Fibroblast of skin of abdomen (primary cell): ENCODE measurements around the gene SFXN5.
"Not testable (repeated sequence)": the region's sequence is repeated elsewhere in the genome, so short reads cannot be mapped to it uniquely, and the experiment has no call there.

Experiments used
- DNase-seq: peaks from one replicate; pipeline ENCODE4 v3.0.0-alpha.2; 2013

The SFXN5 gene

GRCh38 chr2:73078457-73079411 lies 7.2 kb upstream of the SFXN5 start:
- DNase-seq: no peak

GRCh38 chr2:73077424-73077795 lies 5.9 kb upstream of the SFXN5 start:
- DNase-seq: no peak

DNA sequence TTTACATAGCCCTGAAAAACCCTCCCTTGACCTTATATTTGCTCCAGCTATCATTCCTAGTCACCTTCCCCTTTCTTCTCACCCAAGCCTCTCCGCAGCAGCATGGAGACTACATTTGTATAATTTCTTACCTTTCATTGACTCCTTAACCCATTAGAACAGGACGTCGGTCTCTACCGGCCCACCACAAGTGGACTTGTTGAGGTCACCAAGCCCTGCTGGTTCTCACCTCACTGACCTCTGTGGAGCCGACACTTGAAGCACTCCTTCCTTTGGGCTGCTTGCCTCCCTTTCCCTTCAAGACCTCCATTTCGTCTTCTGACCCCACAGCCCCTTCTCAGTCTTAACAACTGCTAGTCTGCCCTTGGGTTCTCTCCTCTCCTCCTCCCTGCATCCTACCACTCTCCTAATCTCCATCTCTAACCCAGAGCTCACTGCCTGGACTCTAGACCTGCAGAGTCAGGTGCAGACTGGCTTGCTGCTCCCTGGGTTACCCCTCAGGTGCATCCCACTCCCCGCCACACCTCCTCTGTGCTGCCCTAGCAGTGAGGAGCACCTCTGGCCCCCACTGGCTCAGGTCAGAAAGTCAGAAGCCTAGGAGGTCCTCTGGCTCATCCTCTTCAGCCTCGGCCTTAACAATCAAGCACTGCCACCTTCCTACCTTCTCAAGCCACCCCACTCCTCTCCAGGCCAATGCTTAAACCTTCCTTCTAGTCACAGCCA lies 5.3 kb upstream of the SFXN5 start:
- DNase-seq: no peak

- DNase-seq: no peak
Observed at GRCh38 chr2:73075477-73076373, 4.2 kb upstream of the SFXN5 start.

GRCh38 chr2:73074110-73075069 lies 2.9 kb upstream of the SFXN5 start:
- DNase-seq: no peak

DNA sequence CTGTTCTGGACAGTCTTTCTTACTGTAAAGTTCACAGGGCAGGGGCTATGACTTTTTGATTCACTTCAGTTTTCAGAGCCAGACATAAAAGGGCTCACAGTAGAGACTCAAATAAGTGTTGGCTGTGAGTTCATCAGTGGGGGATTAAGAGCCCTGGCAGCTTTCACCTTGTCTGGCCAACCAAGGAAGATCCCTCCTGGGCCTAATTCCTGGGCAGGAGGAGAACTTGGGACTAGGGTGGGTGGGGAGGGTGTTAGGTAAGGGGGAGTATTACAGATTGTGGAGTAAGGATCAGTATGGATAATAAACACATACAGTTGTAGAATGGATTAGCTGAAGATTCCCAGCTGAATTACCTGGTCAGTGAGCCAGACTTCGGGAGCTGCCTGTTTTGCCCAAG lies 904 bp upstream of the SFXN5 start:
- no peak for DNase-seq

DNA sequence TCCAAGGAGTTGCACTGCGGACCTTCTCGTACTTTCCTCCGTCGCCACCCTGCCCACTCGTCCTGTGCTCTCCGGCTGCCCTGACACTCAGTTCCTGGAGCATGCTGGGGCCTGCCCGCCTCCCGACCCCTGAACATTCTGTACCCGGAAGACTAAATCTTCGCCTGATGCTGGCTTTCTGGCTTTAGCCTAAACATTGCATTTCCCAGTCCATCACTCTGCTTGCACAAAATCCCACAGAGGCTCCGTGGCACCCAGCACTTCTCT lies 550 bp upstream of the SFXN5 start:
- DNase-seq: no peak

DNA sequence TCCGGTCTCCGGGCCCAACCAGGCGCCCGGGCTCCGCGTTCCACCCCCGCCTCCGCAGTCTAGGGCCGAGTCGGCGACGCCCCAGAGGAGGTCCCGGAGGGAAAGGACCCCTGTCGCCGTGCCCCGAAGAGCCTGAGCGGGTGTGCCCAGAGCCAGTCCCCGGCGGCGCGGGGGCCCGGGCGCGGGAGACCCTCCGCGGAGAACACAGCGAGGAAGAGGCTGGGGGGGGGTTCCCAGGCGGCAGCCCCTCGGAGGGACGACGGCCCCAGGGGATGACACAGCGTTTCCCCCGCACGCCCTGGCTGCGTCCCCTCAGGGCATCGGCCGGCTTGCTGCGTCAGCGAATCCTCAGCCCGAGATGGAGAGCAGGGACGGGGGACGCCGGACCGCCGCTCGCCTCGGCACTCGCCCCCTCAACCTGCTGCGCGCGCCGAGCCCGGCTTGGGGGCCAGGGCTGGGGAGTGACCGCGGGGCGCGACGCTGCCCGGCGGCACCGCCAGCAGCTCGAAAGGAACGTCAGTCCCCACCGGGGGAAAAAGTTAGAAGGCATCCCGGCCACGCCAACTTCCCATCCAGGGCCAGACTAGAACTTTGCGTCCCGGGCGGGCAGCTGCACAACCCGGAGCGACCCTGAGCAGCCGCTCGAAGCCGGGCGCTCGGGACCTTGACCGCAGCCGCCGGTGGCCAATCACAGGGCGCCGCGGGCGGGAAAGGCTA lies 711 bp downstream of the SFXN5 start:
- peak; percentile 27 for DNase-seq

DNA sequence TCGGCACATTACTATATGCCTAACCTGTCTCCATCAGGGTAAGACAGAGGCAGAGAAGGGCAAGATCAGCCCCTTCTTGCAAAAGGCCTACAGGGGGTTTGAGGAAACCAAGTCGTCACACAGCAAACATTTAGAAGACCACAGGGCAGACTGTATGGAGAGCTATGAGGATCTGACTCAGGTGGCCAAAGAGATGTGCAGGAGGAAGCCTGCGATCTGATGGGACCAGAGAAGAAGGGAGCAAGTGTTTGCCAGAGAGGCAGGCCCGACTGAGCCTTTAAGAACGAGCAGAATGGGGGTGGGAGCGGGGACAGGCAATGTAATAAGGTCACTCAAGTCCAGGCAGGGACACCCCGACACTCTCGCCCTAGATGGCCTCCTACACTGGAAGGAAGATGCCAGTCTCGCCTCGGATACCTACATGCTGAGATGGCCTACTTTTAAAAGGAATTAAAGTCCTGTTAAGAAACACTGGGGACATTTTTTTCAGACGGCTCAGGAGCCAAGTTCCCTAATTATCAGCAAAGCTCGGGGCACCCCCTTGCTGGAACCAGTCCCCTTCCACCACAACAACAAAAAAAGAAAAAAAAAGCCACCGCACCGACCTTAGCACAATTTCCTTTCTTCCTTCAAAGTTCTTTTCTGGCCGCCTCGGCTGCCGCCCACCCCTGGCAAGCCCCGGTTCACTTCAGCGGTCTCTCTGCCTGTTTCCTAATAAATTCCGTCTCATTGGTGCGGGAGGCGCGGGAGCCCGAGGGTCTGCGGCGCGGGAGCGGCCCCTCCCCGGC lies 1.5 kb downstream of the SFXN5 start:
- no peak for DNase-seq

GRCh38 chr2:73069041-73069854 lies 2.3 kb downstream of the SFXN5 start:
- DNase-seq: no peak

DNA sequence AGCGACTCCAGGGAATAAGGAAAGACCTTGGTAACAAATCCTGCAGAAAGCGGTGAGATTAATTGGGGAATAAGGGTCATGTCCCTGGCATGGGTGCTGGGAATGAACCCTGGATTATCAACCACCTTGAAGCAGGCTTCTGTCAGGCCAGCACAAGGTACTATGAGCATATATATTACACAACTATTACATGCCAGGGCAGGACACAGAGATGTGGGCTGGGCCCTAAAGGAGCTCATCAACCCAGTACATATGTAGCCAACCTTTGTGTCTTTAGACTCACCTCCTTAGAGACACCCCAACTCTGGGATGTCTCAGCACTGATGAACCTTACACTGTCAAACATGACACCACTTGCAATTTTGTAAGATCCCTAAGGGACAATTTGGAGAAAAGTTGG lies 3.4 kb downstream of the SFXN5 start:
- no peak for DNase-seq

DNA sequence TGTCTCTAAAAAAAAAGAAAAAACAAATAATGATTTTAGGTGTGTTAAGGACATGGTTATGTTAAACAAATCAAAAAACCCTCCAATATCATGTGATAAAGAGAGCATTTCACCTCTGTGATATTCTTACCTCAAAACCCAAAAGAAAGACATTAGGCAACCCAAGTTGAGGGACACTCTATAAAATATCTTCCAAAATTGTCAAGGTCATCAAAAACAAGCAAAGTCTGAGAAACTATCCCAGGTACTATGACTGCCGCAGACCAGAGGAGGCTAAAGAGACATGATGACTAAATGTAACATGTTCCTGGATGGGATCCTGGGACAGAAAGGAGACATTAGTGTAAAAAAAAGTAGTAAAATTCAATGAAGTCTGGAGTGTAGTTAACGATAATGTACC lies 4.5 kb downstream of the SFXN5 start:
- DNase-seq: no peak

GRCh38 chr2:73065070-73065469 lies 6.4 kb downstream of the SFXN5 start:
- DNase-seq: not testable (repeated sequence)

- peak; percentile 83 for DNase-seq
Observed at GRCh38 chr2:73063909-73064875, 7.3 kb downstream of the SFXN5 start.

GRCh38 chr2:73063472-73063871 lies 8.0 kb downstream of the SFXN5 start:
- DNase-seq: no peak

GRCh38 chr2:73059106-73059505 lies 12.4 kb downstream of the SFXN5 start:
- DNase-seq: no peak

- DNase-seq: no peak
Observed at GRCh38 chr2:73054980-73055379, 16.5 kb downstream of the SFXN5 start.
